PC-9 (cell line): ENCODE measurements around the gene RHD.

Experiments used
- CTCF ChIP-seq: fragments of 200-600 bp; sonication (generic); conservative IDR thresholded peaks from 2 replicates; pipeline ENCODE4 v1.6.1; 2017; ENCODE audit warnings: mixed run types, antibody characterized with exemption, mild to moderate bottlenecking, moderate library complexity
- EZH2 ChIP-seq: fragments of 200-600 bp; sonication (generic); IDR thresholded peaks from 2 replicates; pipeline ENCODE4 v1.8.0; 2017; ENCODE audit warnings: antibody characterized with exemption, low read depth

GRCh38 chr1:25246600-25247023 lies 25.7 kb upstream of the RHD start:
- TF ChIP-seq CTCF (no peak), EZH2 (no peak)
